Upper lobe of left lung (tissue), 4 donors: ENCODE data around the gene DGCR2.
"Not testable (repeated sequence)": the region's sequence is repeated elsewhere in the genome, so short reads cannot be mapped to it uniquely, and the experiment has no call there.

Experiments
- POLR2A ChIP-seq, 4 donors: fragments of 450-650 bp; IDR thresholded peaks; one replicate each; pipeline ENCODE4 v1.5.1; 2016 to 2017; ENCODE audit warnings: antibody characterized with exemption in 4 of 4, mild to moderate bottlenecking in 2 of 4
- POLR2AphosphoS5 ChIP-seq, 2 donors: sonication (generic); formaldehyde crosslinking; IDR thresholded peaks; one replicate each; pipeline ENCODE4 v1.5.1; 2017; ENCODE audit warnings: antibody characterized with exemption in 2 of 2

DNA sequence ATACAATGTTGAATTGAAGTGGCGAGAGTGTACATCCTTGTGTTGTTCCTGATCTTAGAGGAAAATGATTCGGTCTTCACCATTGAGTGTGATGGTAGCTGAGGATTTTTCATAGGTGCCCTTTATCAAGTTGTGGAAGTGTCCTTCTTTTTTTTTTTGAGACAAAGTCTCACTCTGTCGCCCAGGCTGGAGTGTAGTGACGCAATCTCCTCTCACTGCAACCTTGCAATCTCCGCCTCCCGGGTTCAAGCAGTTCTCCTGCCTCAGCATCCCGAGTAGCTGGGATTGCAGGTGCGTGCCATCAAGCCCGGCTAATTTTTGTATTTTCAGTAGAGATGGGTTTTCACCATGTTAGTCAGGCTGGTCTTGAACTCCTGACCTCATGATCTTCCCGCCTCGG is 36.4 kb upstream of the DGCR2 start:
- not testable (repeated sequence) for TF ChIP-seq POLR2A, POLR2AphosphoS5 (IDR thresholded peaks at IDR 0.05)
